Chondrocyte (in vitro differentiated cells): ENCODE measurements around the gene ANO1. TPM values are rescaled to one million over a fixed set of nuclear protein-coding genes. Genes with fewer than 3 reads are reported as not detected.

Experiments
- DNase-seq: peaks from one replicate; pipeline ENCODE4 v3.0.0; 2021; ENCODE audit warnings: mixed read lengths, low spot score
- H3K27ac Mint-ChIP-seq: one replicate; pipeline ENCODE4 v1.8.0; 2021; ENCODE audit warnings: mild to moderate bottlenecking, moderate library complexity, mixed read lengths; ENCODE audit not compliant: unreplicated experiment
- H3K27me3 Mint-ChIP-seq: 2 replicates; pipeline ENCODE4 v1.8.0; 2021; ENCODE audit warnings: low read depth, mixed read lengths
- H3K36me3 Mint-ChIP-seq: 2 replicates; pipeline ENCODE4 v1.8.0; 2021; ENCODE audit warnings: low read depth, mixed read lengths
- H3K4me1 Mint-ChIP-seq: 2 replicates; pipeline ENCODE4 v1.8.0; 2021; ENCODE audit warnings: low read depth, mild to moderate bottlenecking, mixed read lengths
- H3K4me3 Mint-ChIP-seq: one replicate; pipeline ENCODE4 v1.8.0; 2021; ENCODE audit warnings: mild to moderate bottlenecking, moderate library complexity, mixed read lengths; ENCODE audit not compliant: unreplicated experiment
- H3K9me3 Mint-ChIP-seq: 2 replicates; pipeline ENCODE4 v1.8.0; 2021; ENCODE audit warnings: low read depth, mixed read lengths
- total RNA-seq: library from RNA; stranded (reverse); gene quantifications from 3 replicates; pipeline ENCODE4 v1.2.1, GENCODE V29; 2021
- TF ChIP-seq, protein P1 (sequence below): fragments of 200-600 bp; sonication (generic); IDR thresholded peaks from 2 replicates; pipeline ENCODE4 v1.5.0; 2021; ENCODE audit warnings: antibody characterized with exemption, mild to moderate bottlenecking, moderate library complexity

Gene ANO1
- total RNA-seq, 1 donor from 2014 or later: 1.5 TPM

DNA sequence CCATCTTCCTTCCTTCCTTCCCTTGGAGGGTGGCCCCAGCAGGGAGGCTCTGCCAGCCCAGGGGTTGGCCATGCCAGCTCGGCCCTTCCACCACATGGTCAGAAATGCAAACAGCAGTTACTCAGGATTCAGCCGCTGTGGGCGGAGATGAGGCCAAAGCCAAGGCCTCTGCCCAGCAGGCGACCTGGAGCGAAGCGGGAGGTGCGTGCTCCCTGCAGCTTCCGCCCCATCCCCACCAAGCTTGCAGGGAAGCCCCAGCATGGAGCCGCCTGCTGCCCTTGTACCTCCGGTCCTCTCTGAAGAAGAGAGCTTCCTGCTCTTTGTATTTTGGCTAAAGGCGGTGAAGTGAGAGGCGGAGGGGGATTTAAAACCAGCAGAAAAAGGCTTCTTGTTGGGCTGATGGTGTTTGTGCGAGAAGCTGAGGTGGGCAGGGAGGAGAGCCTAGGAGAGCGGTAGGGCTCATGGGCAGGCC is 50.4 kb downstream of the ANO1 start:
- Mint-ChIP-seq H3K9me3 (no peaks in the 10 kb centered on the region), H3K4me1 (peaks cover 23% of the 10 kb centered on the region), H3K36me3 (no peaks in the 10 kb centered on the region), H3K27ac (peak overlapping the region; percentile 60), H3K27me3 (no peaks in the 10 kb centered on the region), H3K4me3 (no peak overlapping the region)
- TF ChIP-seq, protein P1, sequence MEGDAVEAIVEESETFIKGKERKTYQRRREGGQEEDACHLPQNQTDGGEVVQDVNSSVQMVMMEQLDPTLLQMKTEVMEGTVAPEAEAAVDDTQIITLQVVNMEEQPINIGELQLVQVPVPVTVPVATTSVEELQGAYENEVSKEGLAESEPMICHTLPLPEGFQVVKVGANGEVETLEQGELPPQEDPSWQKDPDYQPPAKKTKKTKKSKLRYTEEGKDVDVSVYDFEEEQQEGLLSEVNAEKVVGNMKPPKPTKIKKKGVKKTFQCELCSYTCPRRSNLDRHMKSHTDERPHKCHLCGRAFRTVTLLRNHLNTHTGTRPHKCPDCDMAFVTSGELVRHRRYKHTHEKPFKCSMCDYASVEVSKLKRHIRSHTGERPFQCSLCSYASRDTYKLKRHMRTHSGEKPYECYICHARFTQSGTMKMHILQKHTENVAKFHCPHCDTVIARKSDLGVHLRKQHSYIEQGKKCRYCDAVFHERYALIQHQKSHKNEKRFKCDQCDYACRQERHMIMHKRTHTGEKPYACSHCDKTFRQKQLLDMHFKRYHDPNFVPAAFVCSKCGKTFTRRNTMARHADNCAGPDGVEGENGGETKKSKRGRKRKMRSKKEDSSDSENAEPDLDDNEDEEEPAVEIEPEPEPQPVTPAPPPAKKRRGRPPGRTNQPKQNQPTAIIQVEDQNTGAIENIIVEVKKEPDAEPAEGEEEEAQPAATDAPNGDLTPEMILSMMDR: peak; percentile 64
- DNase-seq: no peak

DNA sequence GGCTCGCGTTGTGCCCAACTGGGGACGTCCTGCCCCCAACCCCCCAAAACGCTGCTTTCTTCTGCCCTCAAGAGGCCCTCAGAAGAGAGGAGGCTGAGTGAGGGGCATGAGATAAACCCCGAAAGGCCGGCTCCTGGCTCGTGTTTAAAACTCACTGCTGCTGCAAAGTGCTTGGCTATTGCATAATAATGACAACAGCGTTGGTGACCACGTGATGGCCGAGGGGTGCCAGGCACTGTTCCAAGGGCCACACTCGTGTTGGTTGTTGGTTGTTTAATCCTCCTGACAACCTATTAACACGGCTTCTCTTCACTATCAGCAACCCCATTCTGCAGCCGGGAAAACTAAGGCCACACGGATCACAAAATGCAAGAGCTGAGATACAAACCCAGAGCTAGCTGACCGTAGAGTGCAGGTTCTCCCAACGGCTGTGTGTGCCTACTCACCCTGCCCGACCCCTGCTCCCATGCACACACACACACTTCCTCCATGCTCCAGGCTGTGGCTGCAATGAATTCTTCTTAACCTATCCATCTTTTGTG is 51.0 kb downstream of the ANO1 start:
- H3K9me3 Mint-ChIP-seq: no peaks in the 10 kb centered on the region
- no peak overlapping the region for H3K27ac Mint-ChIP-seq
- no peak for DNase-seq
- H3K4me1 Mint-ChIP-seq: peaks cover 23% of the 10 kb centered on the region
- H3K36me3 Mint-ChIP-seq: no peaks in the 10 kb centered on the region
- H3K4me3 Mint-ChIP-seq: no peak overlapping the region
- TF ChIP-seq, protein P1: no peak
- no peaks in the 10 kb centered on the region for H3K27me3 Mint-ChIP-seq

DNA sequence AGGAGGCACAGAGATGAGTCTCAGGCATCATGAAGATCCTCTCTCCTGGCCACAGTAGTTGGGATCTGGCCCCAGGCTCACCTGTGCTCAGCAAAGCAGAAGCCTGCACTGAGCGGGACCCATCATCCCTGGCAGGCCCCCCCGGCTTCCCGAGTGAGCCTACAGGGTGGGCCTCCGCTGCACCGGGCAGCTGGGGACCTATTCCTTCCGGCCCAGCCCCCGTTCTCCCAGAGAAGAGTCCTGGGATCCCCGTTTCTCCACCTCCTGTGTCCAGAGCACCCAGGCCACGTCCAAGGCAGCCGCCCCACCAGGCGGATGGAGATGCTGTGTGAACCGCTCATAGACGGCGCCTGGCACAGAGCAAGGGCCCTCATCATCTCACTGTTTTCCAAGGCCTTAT is 52.5 kb downstream of the ANO1 start:
- H3K27me3 Mint-ChIP-seq: no peaks in the 10 kb centered on the region
- H3K4me1 Mint-ChIP-seq: peaks cover 27% of the 10 kb centered on the region
- H3K9me3 Mint-ChIP-seq: no peaks in the 10 kb centered on the region
- TF ChIP-seq, protein P1: no peak
- H3K36me3 Mint-ChIP-seq: no peaks in the 10 kb centered on the region
- no peak overlapping the region for H3K27ac Mint-ChIP-seq
- DNase-seq: no peak
- no peak overlapping the region for H3K4me3 Mint-ChIP-seq

DNA sequence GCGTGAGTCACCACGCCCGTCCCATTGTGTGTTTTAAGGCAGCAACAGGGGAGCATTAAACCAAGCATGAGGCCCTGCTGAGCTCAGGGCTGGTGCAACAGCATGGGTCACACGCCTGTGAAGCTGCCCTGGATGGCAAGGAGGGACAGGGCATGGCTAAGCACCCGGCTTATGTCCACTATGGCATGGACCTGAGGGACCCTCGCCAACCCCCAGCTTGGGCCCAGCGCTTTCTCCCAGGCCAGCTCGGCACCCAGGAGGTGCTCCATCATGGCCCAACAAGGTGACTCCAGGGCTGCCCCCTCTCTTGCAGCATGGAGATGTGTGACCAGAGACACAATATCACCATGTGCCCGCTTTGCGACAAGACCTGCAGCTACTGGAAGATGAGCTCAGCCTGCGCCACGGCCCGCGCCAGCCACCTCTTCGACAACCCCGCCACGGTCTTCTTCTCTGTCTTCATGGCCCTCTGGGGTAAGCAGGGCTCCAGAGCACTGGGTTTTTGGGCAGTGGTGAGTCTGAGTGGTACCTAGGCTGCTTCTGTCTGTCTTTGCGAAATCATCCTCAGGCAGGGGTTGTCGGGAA is 53.6 kb downstream of the ANO1 start:
- H3K27ac Mint-ChIP-seq: no peak overlapping the region
- H3K9me3 Mint-ChIP-seq: no peaks in the 10 kb centered on the region
- DNase-seq: no peak
- TF ChIP-seq, protein P1: no peak
- no peaks in the 10 kb centered on the region for H3K27me3 Mint-ChIP-seq
- peaks cover 27% of the 10 kb centered on the region for H3K4me1 Mint-ChIP-seq
- H3K4me3 Mint-ChIP-seq: no peak overlapping the region
- no peaks in the 10 kb centered on the region for H3K36me3 Mint-ChIP-seq

DNA sequence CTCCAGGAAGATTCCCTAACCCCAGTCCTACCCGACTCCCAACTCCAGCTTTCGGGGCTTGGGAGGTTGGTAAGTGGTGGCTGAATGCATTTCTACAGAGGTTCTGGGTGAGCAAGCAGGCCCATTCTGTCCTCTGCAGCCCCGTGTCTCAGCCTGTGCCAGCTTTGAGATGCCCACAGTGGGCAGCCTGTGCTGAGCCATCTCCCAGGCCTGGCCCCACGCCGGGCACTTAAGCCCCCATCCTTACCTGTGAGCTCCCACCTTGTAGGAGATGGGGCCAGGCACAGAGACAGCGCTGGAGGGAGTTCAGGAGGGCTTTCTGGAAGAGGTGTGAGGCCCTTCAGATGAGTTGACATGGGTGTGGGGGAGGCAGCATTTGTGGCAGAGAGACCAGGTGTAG is 54.5 kb downstream of the ANO1 start:
- Mint-ChIP-seq H3K9me3 (no peaks in the 10 kb centered on the region), H3K27me3 (no peaks in the 10 kb centered on the region), H3K4me3 (no peak overlapping the region), H3K4me1 (peaks cover 20% of the 10 kb centered on the region), H3K36me3 (no peaks in the 10 kb centered on the region), H3K27ac (no peak overlapping the region)
- TF ChIP-seq, protein P1: no peak
- DNase-seq: no peak
